Ishikawa (cell line): ENCODE measurements around the gene MUC22.

Source experiments
- CEBPB ChIP-seq: IDR thresholded peaks from 2 replicates; pipeline ENCODE4 v1.6.1; 2012
- FOXM1 ChIP-seq: IDR thresholded peaks from 2 replicates; pipeline ENCODE4 v1.6.1; 2012; ENCODE audit warnings: low read depth, borderline replicate concordance
- RAD21 ChIP-seq: IDR thresholded peaks from 2 replicates; pipeline ENCODE4 v1.6.1; 2012; ENCODE audit warnings: low read depth
- TF ChIP-seq, protein P1 (sequence below): IDR thresholded peaks from 2 replicates; pipeline ENCODE4 v1.6.1; 2012

DNA sequence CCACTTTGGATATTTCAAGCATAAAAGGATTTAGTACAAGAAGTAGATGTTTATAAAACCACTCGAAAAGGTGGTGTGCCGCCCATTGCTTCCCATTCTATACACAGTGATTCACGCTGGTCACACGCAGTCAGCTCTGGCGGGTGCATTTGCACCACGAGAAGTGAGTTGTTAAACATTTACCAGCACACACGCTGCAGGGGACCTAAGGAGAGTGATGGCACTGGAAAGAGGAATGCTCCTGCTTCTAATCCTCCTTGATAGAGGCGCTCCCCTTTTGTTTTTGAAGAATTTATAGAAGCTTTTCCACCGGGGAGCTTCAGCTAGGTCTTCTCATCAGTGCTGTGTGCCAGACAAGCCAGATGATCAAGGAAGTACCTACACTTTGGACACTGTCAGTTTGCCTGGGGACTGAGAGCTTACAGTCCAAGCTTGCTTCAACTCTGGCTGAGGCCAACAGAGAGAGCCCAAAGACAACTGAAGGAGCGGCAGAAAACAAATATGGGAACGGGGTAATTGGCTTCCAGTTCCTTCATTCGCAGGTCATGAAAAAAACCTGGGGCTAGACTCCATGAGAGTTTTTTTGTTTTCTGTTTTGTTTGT, 31.2 kb downstream of the MUC22 start:
- no peak for TF ChIP-seq RAD21
- TF ChIP-seq FOXM1, result no peak
- no peak for TF ChIP-seq CEBPB
- TF ChIP-seq, protein P1, sequence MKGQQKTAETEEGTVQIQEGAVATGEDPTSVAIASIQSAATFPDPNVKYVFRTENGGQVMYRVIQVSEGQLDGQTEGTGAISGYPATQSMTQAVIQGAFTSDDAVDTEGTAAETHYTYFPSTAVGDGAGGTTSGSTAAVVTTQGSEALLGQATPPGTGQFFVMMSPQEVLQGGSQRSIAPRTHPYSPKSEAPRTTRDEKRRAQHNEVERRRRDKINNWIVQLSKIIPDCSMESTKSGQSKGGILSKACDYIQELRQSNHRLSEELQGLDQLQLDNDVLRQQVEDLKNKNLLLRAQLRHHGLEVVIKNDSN, result no peak
